Caki2 (cell line): ENCODE results near the gene PCED1B. TPM values are rescaled to one million over a fixed set of nuclear protein-coding genes. Genes with fewer than 3 reads are reported as not detected.
"Not testable (repeated sequence)": the region's sequence is repeated elsewhere in the genome, so short reads cannot be mapped to it uniquely, and the experiment has no call there.

Source experiments
- DNase-seq: peaks from one replicate; pipeline ENCODE4 v3.0.0-alpha.2; 2015; ENCODE audit warnings: low read depth
- in situ Hi-C: cut with HindIII; loops from 2 replicates; pipeline ENCODE4 v1.10.0; 2016; ENCODE audit warnings: low sequenced_read_pairs, low pct_unique_long_range_greater_than_20kb, mixed read lengths
- total RNA-seq: library from RNA; depleted of rRNA; stranded (reverse); fragments of >200 nt; shearing (Covaris generic); gene quantifications from 2 replicates; pipeline ENCODE4 v1.2.3, GENCODE V29; 2014; ENCODE audit warnings: low replicate concordance

Gene PCED1B
- total RNA-seq, 1 experiment from 2014 or later = 1.9 TPM

DNA sequence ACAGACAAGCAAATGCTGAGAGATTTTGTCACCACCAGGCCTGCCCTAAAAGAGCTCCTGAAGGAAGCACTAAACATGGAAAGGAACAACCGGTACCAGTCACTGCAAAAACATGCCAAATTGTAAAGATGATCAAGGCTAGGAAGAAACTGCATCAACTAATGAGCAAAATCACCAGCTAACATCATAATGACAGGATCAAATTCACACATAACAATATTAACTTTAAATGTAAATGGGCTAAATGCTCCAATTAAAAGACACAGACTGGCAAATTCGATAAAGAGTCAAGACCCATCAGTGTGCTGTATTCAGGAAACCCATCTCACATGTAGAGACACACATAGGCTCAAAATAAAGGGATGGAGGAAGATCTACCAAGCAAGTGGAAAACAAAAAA lies 20.8 kb upstream of the PCED1B start:
- DNase-seq, in situ Hi-C loops: not testable (repeated sequence)

DNA sequence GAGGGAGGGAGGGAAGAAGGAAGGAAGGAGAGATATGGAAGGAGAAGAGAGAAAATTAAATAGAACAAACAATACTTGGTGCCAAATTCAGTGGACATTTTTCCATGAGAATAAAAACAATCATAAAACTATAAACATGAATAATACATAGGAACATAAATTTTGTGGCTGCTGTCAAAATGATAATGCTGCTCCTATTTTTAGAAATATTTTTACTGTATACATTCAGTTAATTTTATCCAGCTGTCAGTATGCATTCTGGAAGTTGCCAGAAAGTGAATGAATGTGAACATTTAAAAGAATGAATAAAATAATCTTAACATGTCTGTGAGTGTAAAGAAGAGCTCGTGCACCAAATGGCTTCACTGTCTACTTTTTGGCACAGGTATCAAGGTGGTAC lies 13.9 kb upstream of the PCED1B start:
- no peak for DNase-seq
- in situ Hi-C loops = no loop called here

DNA sequence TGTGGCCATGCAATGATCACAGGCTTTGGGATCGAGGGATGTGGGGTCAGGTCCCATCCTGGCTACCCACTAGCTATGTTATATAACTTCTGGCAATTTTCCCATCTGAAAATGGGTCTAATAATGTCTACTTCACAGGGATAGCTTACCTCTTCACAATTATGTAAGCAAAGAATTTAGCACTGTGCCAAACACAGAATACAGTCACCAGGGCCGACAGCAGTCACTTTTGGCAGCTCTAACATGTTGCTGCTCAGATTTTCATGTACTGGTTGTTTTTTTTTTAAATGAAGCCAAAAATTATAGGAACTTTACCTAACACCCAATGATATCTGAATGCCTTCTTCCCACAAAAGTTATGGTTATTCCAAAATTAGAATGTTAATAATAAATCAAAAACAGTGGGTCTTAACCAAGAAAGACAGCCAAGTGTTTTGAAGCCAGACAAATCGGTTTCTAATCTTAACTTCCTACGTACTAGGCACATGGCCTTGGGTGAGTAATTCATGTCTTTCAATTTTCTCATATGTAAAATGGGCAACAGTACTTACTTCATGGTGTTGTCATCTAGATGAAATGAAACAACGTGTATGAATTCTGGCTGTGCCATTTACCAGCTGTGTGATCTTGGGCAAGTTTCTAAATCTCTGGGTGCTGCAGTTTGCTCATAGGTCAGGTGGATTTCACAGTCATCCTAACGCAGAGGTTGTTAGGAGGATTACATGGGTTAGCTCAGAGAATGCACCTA lies 13.0 kb upstream of the PCED1B start:
- no peak for DNase-seq
- in situ Hi-C loops = no loop called here

DNA sequence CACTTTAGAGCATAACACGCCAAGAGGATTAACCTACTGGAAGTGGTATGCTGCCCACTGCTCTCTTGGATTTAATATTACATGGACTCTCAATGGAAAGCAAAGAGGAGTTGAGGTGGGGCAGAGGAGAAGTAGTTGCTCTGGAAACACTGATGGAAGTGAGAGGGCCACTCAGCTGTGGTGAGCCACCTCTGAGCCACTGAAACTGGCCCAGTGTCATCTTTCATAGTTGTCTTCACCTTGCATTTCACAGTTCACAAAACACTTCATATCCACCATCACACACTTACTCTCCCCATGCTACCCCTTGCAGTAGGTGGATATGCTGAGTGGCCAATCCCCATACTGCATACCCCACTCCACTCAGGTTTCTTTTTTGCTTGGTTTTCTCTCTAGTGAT lies 12.2 kb upstream of the PCED1B start:
- no peak for DNase-seq
- in situ Hi-C loops = no loop called here

DNA sequence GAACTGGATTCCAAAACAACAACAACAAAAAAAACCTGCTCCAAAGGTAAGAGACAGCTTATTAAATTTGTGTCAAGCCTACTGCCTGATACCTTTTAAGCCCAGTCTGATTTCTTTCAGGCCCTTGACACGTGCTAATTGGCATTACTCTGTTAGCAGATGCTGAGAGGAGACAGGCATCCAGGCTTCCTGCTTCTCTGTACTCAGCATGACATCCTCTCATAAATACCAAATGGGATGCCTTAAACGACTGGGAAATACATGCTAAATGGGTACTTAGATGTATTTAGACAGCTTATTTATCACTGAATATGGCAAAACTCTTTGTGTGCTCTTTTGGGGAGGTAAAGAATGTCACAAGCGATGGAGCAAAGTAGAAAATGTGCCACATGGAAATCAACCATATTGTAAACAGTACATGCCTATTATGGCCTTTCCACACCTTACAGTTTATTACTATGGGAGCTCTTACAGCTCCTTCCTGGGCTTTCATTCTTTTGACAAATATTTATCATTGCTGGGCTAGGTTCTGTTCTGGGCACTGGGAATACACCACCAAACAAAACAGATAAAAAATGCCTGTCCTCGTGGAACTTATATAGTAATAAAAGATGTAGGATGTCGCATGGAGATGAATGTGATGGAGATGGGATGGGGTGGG lies 11.5 kb upstream of the PCED1B start:
- DNase-seq = no peak
- in situ Hi-C loops = no loop called here

DNA sequence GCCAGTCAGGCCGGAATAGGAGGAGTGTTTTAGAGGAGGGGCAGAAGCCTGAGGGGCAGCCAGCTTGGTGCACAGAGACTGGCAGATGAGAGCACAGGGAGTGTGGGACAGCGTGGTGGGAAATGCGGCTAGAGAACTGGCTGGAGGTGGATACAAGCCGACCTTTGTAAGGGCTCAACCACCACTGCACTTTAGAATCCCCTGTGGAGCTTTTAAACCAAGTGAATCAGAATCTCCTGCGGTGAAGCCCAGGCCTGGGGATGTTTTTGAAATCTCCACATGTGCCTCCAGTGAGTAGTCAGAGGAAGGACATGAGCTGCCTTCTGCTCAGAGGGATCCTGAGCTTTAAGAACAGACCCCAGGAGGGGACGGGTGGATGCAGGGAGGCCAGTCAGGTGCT lies 10.9 kb upstream of the PCED1B start:
- no peak for DNase-seq
- in situ Hi-C loops = no loop called here

DNA sequence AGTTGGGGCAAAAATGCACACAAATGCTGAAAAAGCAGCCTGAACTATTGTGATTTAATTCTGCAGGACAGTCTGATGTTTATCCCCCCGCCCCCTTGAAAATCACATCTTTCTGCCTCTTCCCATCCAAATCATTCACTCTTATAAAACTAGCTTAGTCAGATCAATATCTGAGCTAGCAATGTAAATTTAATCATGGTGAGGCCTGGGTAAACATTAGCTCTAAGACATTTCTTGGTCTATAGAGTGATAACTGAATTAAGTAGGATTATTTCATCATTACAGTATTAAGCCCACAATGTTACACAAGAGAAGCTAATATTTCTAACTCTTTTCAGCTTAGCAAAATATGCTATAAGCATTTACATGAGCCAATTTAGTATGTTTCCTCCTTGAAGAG lies 9.1 kb upstream of the PCED1B start:
- in situ Hi-C loops = no loop called here
- DNase-seq = no peak

DNA sequence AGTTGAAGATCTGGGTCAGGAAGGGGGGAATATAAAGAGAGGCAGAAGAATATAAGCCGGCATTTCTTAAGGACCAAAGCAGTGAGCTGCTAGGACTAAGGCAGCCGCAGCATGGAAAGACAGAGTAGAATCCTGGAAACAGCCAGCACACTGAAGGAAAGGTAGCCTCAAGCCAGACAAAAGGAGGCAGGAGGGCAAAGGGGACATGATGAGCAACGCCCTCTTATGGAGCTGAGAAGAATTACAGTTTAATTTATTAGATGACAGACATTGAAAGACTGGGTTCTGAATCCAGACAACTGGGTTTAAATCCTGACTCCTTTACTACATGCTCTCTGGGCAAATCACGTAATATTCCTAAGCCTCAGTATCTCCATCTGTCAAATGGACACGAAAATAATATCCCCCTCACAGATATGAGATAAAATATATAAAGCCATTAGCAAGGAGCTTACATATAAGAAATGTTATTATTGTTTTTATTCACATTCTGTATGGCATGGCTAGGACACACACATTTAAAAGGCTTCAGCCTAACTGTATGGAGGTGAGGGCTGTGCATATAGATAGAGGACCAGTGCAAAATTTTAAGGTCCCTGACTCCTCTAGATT lies 8.1 kb upstream of the PCED1B start:
- DNase-seq = peak; percentile 30
- in situ Hi-C loops = no loop called here

DNA sequence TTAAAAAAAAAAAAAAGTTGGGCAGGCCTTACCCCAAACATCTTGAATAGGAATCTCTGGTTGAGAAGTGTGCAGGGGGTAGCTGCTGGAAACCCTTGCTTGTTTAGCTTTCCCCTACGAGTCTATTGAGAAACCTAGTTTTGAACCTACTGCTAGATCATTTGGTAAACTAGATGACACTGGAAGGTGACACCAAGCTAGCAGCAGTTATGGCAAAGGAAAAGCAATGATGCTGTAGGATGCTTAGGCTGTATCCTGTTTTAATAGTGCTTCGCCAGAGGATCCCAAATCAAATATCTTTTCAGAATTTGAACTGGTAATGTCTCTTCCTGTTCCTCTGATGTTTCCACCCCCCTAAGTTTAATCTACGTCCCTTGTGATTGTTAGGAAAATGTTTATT lies 5.5 kb upstream of the PCED1B start:
- in situ Hi-C loops = no loop called here
- no peak for DNase-seq

DNA sequence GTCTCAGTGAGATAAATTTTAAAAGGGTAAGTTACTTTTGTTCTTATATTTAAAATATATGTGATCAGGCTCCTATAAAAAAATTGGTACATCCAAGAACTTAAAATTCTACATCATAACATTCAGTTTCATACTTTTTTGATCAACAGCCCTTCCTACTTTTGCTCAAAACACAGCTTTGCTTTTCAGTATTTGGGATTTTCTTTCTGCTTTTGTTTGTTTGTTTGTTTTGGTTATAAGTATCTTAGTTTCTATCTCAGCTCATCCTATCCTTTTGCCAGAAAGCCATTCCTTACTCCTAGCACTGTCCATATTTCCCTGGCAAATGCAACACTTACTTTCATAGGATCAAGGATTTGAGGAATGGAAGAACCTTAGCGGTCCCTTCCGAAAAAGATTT lies 4.7 kb upstream of the PCED1B start:
- no peak for DNase-seq
- in situ Hi-C loops = no loop called here

DNA sequence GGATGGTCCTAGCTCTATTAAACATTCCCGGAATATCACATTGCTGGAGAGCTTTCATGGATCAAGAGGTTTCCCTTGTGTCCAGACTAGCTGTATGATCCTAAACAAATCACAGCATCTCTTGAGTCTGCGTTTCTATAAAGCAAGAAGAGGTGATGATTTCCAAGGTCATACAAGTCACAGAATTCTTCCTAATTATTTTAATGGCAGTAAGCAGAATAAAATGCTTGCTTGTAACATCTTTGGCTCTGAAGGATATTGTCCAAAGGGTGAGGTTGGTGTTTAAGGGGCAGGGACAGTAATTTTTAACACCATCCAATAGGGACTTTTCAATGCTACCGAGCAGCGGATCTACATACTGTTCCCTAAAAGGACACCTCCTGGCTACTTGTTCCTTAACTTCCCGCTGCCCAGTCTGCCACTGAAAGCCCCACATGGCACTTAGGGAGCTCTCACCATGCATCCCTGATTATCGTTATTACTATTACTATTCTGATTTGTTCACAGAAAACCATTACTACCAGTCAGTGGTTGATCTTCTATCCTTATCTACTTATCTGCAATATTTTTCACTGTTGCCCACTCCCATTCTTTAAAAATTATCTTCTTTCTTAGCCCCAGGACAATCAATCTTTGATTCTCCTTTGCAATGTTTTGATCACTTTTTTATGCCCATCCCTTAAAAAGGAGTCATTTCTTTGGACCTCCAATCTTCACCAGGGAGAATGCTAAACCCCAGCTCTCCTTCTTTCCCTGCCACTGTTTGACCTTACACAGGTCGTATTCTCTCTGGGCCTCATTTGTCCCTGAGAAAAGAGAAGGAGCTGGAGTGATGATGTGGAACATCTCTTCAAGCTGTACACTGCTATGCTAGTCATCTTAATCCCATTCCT lies 4.0 kb upstream of the PCED1B start:
- in situ Hi-C loops = no loop called here
- DNase-seq = peak; percentile 61

DNA sequence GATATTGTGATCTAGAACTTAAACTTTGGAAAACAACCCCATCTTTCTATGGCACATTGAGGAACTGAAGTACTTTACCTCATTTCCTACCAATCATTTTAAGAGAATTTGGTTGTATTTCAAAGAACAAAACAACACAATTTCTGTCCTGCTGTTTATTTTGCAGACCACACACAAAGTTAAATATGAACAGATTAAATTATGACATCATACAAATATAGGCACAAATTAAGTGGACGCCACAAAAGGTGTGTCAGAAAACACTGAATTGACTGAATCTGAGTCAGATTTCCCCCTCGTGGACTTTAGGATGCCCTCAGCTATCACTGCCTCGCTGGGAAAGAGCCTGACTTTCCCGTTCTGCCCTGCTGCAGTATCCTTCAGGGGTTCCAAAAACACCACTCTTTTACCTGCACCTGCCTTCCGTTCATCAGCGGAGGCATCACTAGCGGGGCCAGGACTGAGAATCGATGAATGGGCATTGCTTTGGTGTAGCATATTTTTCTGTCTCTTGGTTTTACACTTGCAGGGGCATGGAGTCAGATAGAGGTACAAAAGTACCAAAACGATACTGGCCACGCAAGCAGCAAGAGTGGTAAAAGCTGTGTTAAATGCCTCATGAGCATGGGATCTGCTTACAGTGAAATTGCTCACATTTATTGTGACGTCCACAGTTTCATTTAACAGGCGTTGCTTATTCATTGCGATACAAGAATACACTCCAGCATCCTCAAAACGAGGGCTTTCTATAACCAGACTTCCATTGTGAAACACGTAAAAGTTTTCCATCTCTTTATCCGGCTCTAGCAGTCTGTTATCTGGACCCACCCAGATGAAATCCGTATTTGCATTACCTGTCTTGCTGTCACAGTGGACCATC lies 2.0 kb upstream of the PCED1B start:
- in situ Hi-C loops = no loop called here
- DNase-seq = peak; percentile 33

DNA sequence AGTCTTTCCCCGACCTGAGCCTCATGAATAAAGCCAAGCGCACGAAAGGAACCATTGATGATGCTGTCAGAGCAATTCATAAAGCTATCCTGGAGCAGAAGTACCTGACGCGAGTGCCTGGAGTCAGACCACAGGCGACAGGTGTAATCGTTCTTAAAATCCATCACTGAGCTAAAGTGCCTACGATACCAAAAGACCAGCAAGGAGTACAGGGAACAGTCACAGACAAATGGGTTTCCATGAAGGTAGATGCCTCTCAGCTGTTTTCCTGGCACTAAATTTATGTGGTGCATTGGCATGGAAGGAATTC lies 1.4 kb upstream of the PCED1B start:
- in situ Hi-C loops = no loop called here
- DNase-seq = peak; percentile 53

DNA sequence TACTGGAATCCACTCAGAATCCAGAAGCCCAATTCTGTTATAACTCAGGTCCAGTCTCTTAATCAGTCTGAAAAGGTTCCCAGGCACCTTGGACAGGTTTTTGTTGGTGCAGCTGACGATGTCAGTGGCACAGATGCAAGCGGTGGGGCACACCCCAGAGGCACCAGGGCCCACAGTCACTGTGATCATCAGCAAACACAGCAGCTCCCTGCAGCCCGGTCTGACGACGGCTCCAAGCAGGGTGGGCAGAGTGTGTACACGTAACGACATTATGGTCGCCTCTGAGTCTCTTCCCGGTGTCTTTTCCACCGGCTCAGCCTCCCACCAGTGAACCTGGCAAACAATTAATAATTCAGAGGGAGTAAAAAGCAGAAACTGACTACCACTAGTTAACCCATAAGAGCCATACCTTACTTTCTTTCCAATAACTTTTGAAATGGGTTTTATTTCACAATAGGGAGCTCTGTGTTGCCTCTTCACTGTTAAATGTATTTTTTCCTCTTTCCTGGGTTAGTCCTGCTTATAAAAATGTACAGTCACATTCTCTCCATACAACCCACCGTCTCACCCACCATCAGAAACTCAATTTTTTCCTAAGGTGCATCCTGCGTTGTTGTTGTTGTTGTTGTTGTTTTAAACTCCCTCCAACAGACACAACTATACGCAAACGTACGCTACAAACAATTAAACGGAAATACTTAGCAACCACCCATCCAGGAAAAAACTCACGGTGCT lies 521 bp upstream of the PCED1B start:
- peak; percentile 68 for DNase-seq
- in situ Hi-C loops = no loop called here

DNA sequence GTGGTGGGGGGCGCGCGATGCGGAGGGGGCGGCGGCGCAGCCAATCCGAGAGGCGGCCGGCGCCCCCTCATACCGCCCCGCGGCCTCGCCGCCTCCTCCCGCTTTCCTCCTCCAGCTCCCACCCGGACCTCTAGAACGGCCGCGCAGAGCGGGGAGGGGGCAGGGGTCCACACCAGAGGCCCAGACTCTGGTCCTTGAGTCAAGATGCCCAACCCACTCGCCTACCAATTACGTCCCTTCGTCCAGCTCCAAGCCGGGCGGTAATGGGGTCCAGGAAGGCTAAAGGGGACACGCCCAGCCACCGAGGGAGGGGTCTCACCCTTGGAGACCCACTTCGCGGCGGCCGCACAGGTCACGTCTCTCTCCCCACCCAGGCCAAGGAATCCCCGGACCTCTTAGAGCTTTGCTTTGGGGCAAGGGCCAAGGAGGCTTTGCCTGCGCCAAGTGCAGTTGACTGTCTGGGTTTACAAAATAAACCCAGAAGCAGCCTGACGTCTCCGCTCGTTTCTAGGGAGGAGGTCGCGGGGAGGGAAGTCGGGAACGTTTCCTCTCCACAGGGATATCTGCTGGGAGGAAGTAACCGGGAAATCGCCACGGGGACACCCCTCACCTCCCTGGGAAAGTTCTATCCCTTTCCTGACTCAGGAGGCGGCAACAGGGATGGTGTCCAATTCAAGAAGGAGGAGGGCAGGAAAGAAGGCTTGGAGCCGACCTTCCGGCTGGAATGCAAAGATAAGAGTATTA lies 732 bp downstream of the PCED1B start:
- DNase-seq = peak; percentile 95

DNA sequence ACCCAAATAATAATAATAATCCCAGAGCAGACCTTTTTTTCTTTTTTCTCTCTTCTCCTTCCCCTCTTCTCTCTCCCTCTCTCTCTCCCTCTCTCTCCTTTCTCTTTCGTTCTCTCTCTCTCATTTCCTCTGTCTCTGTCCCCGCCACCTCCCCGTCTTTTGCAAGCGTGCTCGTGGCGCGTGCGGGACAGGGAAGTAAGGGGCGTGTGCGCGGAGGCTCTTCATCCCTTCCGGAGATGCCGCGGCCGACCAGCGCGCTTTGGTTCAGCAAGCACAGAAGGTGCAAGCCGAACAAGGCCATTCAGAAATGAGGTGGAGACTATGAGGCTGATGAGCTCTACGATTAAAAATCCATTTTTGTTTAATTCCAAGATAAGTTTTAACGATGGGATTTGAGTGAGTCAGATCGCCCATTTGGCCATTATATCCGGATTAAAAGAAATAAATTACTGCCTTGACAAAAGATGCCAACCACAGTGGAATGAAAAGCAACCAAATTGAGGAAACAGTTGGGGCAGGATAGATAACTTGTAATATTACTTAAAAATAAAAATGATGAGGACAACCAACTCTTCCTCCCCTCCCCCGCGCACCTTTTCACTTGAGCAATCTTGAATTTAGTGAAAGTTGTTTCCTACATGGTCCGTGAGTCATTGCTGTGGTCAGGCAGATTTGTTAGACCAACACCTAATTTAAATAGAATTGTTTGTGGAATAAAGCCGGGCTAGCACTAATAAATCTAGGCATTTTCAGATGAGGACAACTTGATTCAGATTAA lies 1.5 kb downstream of the PCED1B start:
- in situ Hi-C loops = no loop called here
- peak; percentile 95 for DNase-seq

More for the DNA sequence above, 732 bp downstream of the PCED1B start:
- in situ Hi-C loops = no loop called here
